Right atrium auricular region (tissue), 2 donors: Measurements from ENCODE around the gene FBXL4. TPM values are rescaled to one million over a fixed set of nuclear protein-coding genes. Genes with fewer than 3 reads are reported as not detected.
A peak's percentile ranks its signal among the peaks of the same experiment; 100 is the strongest.

Experiments used
- DNase-seq: peaks from one replicate; pipeline ENCODE4 v3.0.0-alpha.2; 2019; ENCODE audit warnings: low spot score
- H3K27ac ChIP-seq, 2 donors: fragments of 200-600 bp; sonication (generic); 1 replicate in 1 of 2; 2 replicates in 1 of 2; pipeline ENCODE4 v1.5.1; 2016 to 2019
- H3K27me3 ChIP-seq, 2 donors: fragments of 200-600 bp; sonication (generic); one replicate each; pipeline versions ENCODE4 v1.5.1 to v1.6.0; 2017 to 2019
- H3K36me3 ChIP-seq: fragments of 200-600 bp; sonication (generic); one replicate; pipeline ENCODE4 v1.5.1; 2016
- H3K4me1 ChIP-seq, 2 donors: fragments of 200-600 bp; sonication (generic); one replicate each; pipeline versions ENCODE4 v1.5.1 to v1.6.0; 2017 to 2019
- H3K4me3 ChIP-seq, 2 donors: fragments of 200-600 bp; sonication (generic); 1 replicate in 1 of 2; 2 replicates in 1 of 2; pipeline ENCODE4 v1.5.1; 2017 to 2019; ENCODE audit warnings: mild to moderate bottlenecking in 1 of 2, moderate library complexity in 1 of 2
- H3K9me3 ChIP-seq, 2 donors: fragments of 200-600 bp; sonication (generic); one replicate each; pipeline ENCODE4 v1.5.1; 2019
- CTCF ChIP-seq, 2 donors: fragments of 200-600 bp; sonication (generic); IDR thresholded peaks; one replicate each; pipeline ENCODE4 v1.5.1; 2019; ENCODE audit warnings: antibody characterized with exemption in 2 of 2
- total RNA-seq, 2 donors: library from RNA; depleted of rRNA; stranded (reverse); fragments of >200 nt; gene quantifications; one replicate each; pipeline ENCODE4 v1.1.0, GENCODE V29; 2016

FBXL4 gene
- total RNA-seq, result 10 to 100 TPM; 20.6 to 22.6 TPM

DNA sequence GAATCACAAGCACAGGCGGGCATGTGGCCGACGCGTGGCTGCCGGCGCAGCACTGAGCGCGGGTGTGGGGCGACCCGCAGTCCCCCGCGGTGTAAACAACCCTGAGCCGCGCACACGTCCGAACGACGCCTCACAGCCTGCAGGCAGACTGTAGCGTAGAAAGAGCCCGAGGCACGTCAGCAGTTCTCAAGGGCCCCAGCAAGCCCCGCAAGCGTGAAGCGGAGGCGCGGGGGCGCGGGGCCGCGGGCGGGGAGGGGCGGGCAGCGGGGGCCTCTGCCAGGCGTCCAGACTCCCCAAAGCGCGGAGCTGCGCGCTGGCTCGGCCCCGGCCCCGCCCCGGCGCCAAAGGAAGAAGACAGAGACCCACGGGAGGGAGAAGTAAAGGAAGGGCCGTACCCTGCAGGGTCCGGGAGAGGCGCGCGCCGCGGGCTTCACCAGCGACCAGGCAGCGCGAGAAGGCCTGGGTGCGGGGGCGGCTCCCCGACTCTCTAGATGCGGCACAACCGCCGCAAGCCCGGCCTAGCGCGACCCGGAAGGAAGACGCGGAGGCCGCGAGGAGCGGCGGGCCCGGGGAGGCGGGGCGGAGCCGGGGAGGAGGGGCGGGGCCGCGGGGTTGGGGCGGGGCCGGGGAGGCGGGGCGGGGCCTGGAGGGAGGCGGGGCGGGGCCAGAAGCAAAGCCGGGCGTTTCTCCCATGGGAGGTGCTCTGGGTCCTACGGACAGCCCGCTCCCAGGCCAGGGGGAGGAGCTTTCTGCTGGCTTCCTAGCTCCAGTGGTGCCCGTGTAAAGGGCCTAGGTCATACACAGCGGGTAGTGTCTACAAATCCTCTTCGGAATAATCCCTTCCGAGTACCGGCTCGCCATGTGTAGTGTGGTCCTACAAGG, at the start of gene FBXL4:
TSS of gene FBXL4 (minus strand) at position 536 of the 882 bp plus-strand sequence. CDS start 20,958 bp downstream, outside the sequence.
- Histone ChIP-seq H3K9me3 (no peaks in the 10 kb centered on the region), H3K27me3 (no peaks in the 10 kb centered on the region), H3K4me3 (peak within 1 kb of the TSS; percentile 80 to 95), H3K27ac (peak within 1 kb of the TSS; percentile 89 to 93), H3K36me3 (no peaks in the 10 kb centered on the region), H3K4me1 (peaks cover 0 to 14% of the 10 kb centered on the region in 2 donors)
- TF ChIP-seq CTCF (IDR thresholded peaks at IDR 0.05), result no peak
- DNase-seq, result peak; percentile 76

- Histone ChIP-seq H3K4me1 (peaks cover 0 to 5% of the 10 kb centered on the region in 2 donors), H3K9me3 (no peaks in the 10 kb centered on the region), H3K27ac (no peak overlapping the region), H3K27me3 (no peaks in the 10 kb centered on the region), H3K4me3 (no peak overlapping the region), H3K36me3 (no peaks in the 10 kb centered on the region)
- no peak for DNase-seq
- no peak for TF ChIP-seq CTCF (IDR thresholded peaks at IDR 0.05)
Observed at GRCh38 chr6:98995116-98995515, 47.4 kb upstream of the FBXL4 start.

- H3K4me1 ChIP-seq, result peaks cover 0 to 5% of the 10 kb centered on the region in 2 donors
- no peak for TF ChIP-seq CTCF (IDR thresholded peaks at IDR 0.05)
- H3K27ac ChIP-seq, result peak overlapping the region; percentile 28 to 29
- H3K4me3 ChIP-seq, result no peak overlapping the region
- H3K36me3 ChIP-seq, result no peaks in the 10 kb centered on the region
- no peaks in the 10 kb centered on the region for H3K27me3 ChIP-seq
- no peak for DNase-seq
- no peaks in the 10 kb centered on the region for H3K9me3 ChIP-seq
Observed at GRCh38 chr6:98992535-98992934, 44.8 kb upstream of the FBXL4 start.

- H3K36me3 ChIP-seq, result no peaks in the 10 kb centered on the region
- H3K27me3 ChIP-seq, result no peaks in the 10 kb centered on the region
- H3K4me1 ChIP-seq, result peaks cover 0 to 6% of the 10 kb centered on the region in 2 donors
- TF ChIP-seq CTCF (IDR thresholded peaks at IDR 0.05), result no peak
- DNase-seq, result no peak
- no peak overlapping the region for H3K4me3 ChIP-seq
- no peaks in the 10 kb centered on the region for H3K9me3 ChIP-seq
- H3K27ac ChIP-seq, result no peak overlapping the region
Observed at GRCh38 chr6:98986071-98986615, 38.4 kb upstream of the FBXL4 start.

GRCh38 chr6:98985391-98985790, 37.6 kb upstream of the FBXL4 start:
- Histone ChIP-seq H3K4me3 (no peak overlapping the region), H3K4me1 (peaks cover 0 to 6% of the 10 kb centered on the region in 2 donors), H3K27me3 (no peaks in the 10 kb centered on the region), H3K36me3 (no peaks in the 10 kb centered on the region), H3K27ac (no peak overlapping the region), H3K9me3 (no peaks in the 10 kb centered on the region)
- TF ChIP-seq CTCF (IDR thresholded peaks at IDR 0.05), result no peak
- DNase-seq, result no peak
